K562 (cell line): ENCODE data around the gene GGT1. TPM values are rescaled to one million over a fixed set of nuclear protein-coding genes. Genes with fewer than 3 reads are reported as not detected.
"Not testable (repeated sequence)": the region's sequence is repeated elsewhere in the genome, so short reads cannot be mapped to it uniquely, and the experiment has no call there.

Source experiments
- ATAC-seq: fragments of 200-7000 bp; cut with Tn5 transposase; 3 replicates; pipeline ENCODE4 v1.9.1; 2020; ENCODE audit warnings: moderate library complexity
- BruUV-seq: library from RNA; stranded (reverse); fragments of 400-500 nt; replicated peaks from 2 replicates; lab custom pipeline; 2021; lab: Mats Ljungman, UMichigan
- CTCF ChIA-PET: fragments of 300-600 bp; formaldehyde crosslinking; extraction: SDS; loops from one replicate; lab custom pipeline; 2021; ENCODE audit warnings: low intra/inter-chr PET ratio; lab: Yijun Ruan, JAX
- POLR2A ChIA-PET: fragments of 300-600, 350-650 bp; sonication (Branson Sonifier 250); formaldehyde crosslinking; extraction: SDS; loops from one replicate; lab custom pipeline; 2021; ENCODE audit warnings: antibody characterized with exemption, inconsistent platforms; lab: Yijun Ruan, JAX
- DNase-seq, 4 experiments: peaks; one replicate each; pipeline versions ENCODE4 v3.0.0 to v3.0.0-alpha.2; 2011 to 2018; ENCODE audit warnings: low spot score in 3 of 4, mixed read lengths in 3 of 4; ENCODE audit errors: extremely low read depth in 1 of 4
- FAIRE-seq: peaks from 2 replicates; lab custom pipeline; 2011; peaks lifted over from hg19 to GRCh38; lab: Jason Lieb, UNC
- H2AFZ ChIP-seq: 2 replicates; pipeline ENCODE4 v1.6.0; 2011; ENCODE audit warnings: low read depth, low read length, control low read depth, inconsistent platforms
- H3K27ac ChIP-seq: fragments of 200-600 bp; 3 replicates; pipeline ENCODE4 v1.8.0; 2011; ENCODE audit warnings: low read depth, mild to moderate bottlenecking, control low read depth, inconsistent platforms, low read length, moderate library complexity, mixed read lengths; ENCODE audit errors: extremely low read depth
- H3K27me3 ChIP-seq, 2 experiments: fragments of 300-600 bp in 1 of 2; 2 replicates in 1 of 2; 3 replicates in 1 of 2; pipeline versions ENCODE4 v1.6.0 to v1.8.0; 2011; ENCODE audit warnings: inconsistent platforms in 2 of 2, low read length in 2 of 2, mild to moderate bottlenecking in 1 of 2, mixed read lengths in 1 of 2, moderate library complexity in 1 of 2; ENCODE audit not compliant: control insufficient read depth in 2 of 2, insufficient read depth in 2 of 2
- H3K36me3 ChIP-seq: fragments of 300-600 bp; 3 replicates; pipeline ENCODE4 v1.8.0; 2011; ENCODE audit warnings: mild to moderate bottlenecking, low read length, inconsistent platforms; ENCODE audit not compliant: control insufficient read depth, insufficient read depth
- H3K4me1 ChIP-seq, 2 experiments: fragments of 200-600 bp in 1 of 2; replicated peaks in 1 of 2; 2 replicates in 1 of 2; 3 replicates in 1 of 2; pipeline versions ENCODE4 v1.5.1 to v1.8.0; 2011; ENCODE audit warnings: inconsistent platforms in 2 of 2, low read length in 2 of 2, mild to moderate bottlenecking in 1 of 2, mixed read lengths in 1 of 2, moderate library complexity in 1 of 2; ENCODE audit not compliant: control insufficient read depth in 2 of 2, insufficient read depth in 2 of 2
- H3K4me2 ChIP-seq: 2 replicates; pipeline ENCODE4 v1.6.1; 2011; ENCODE audit warnings: low read length, control low read depth, inconsistent platforms, mixed read lengths; ENCODE audit not compliant: insufficient read depth
- H3K4me3 ChIP-seq: fragments of 200-600 bp; sonication (generic), shearing (Covaris generic); 2 replicates; pipeline ENCODE4 v1.5.1; 2016; ENCODE audit warnings: control low read depth, inconsistent platforms
- H3K79me2 ChIP-seq: fragments of 200-600 bp; 3 replicates; pipeline ENCODE4 v1.8.0; 2011; ENCODE audit warnings: low read length, inconsistent platforms; ENCODE audit not compliant: control insufficient read depth, insufficient read depth
- H3K9ac ChIP-seq, 2 experiments: 2 replicates each; pipeline versions ENCODE4 v1.6.0 to v1.6.1; 2011; ENCODE audit warnings: low read depth in 2 of 2, low read length in 2 of 2, control low read depth in 1 of 2, inconsistent platforms in 1 of 2, mild to moderate bottlenecking in 1 of 2, mixed read lengths in 1 of 2; ENCODE audit not compliant: insufficient read depth in 1 of 2
- H3K9me1 ChIP-seq: one replicate; pipeline ENCODE4 v1.6.0; 2011; ENCODE audit warnings: inconsistent platforms, mild to moderate bottlenecking, low read length, moderate library complexity; ENCODE audit not compliant: control insufficient read depth, insufficient read depth
- H3K9me3 ChIP-seq: replicated peaks from 2 replicates; pipeline ENCODE4 v1.5.1; 2011; ENCODE audit warnings: low read depth, low read length, inconsistent platforms; ENCODE audit not compliant: control insufficient read depth, insufficient read depth
- H4K20me1 ChIP-seq: replicated peaks from 2 replicates; pipeline ENCODE4 v1.6.1; 2011; ENCODE audit warnings: low read length, inconsistent platforms, mixed read lengths; ENCODE audit not compliant: control insufficient read depth, insufficient read depth
- FOXK2 ChIP-seq, 2 experiments: fragments of 450-650 bp; IDR thresholded peaks in 1 of 2; conservative IDR thresholded peaks in 1 of 2; 2 replicates each; pipeline ENCODE4 v1.6.1; 2016; ENCODE audit warnings: low read depth in 2 of 2, mild to moderate bottlenecking in 1 of 2
- GATAD2A ChIP-seq: fragments of 450-650 bp; IDR thresholded peaks from 2 replicates; pipeline ENCODE4 v1.6.1; 2017
- KDM4B ChIP-seq, 2 experiments: fragments of 450-650 bp in 1 of 2; sonication (generic) in 1 of 2; IDR thresholded peaks; 2 replicates each; pipeline ENCODE4 v1.6.1; 2016 to 2017; ENCODE audit warnings: borderline replicate concordance in 2 of 2, antibody characterized with exemption in 1 of 2, low read depth in 1 of 2, mild to moderate bottlenecking in 1 of 2
- MYNN ChIP-seq, 2 experiments: sonication (generic); formaldehyde crosslinking in 1 of 2; IDR thresholded peaks; 2 replicates each; pipeline versions ENCODE4 v1.5.0 to v1.6.1; 2016 to 2020; ENCODE audit warnings: antibody characterized with exemption in 1 of 2, missing genetic modification reagents in 1 of 2
- NCOR1 ChIP-seq: fragments of 450-650 bp; IDR thresholded peaks from 2 replicates; pipeline ENCODE4 v1.6.1; 2016; ENCODE audit warnings: mild to moderate bottlenecking, moderate library complexity
- NFIC ChIP-seq: fragments of 450-650 bp; IDR thresholded peaks from 2 replicates; pipeline ENCODE4 v1.6.1; 2017; ENCODE audit warnings: mild to moderate bottlenecking, inconsistent platforms
- NR2C1 ChIP-seq, 2 experiments: fragments of 450-650 bp; IDR thresholded peaks; 2 replicates each; pipeline ENCODE4 v1.6.1; 2017; ENCODE audit warnings: mild to moderate bottlenecking in 2 of 2, antibody characterized with exemption in 1 of 2, inconsistent platforms in 1 of 2, missing compliant biosample characterization in 1 of 2, missing genetic modification characterization in 1 of 2
- OTX1 ChIP-seq: fragments of 450-650 bp; formaldehyde crosslinking; IDR thresholded peaks from 2 replicates; pipeline ENCODE4 v1.4.0; 2022; ENCODE audit warnings: mild to moderate bottlenecking
- SMARCA4 ChIP-seq: fragments of 450-650 bp; IDR thresholded peaks from 2 replicates; pipeline ENCODE4 v1.6.1; 2016
- SMARCE1 ChIP-seq: fragments of 450-650 bp; IDR thresholded peaks from 2 replicates; pipeline ENCODE4 v1.7.1; 2016; ENCODE audit warnings: mild to moderate bottlenecking
- TAL1 ChIP-seq: fragments of 450-650 bp; IDR thresholded peaks from 2 replicates; pipeline ENCODE4 v1.6.1; 2016; ENCODE audit warnings: mild to moderate bottlenecking
- ZFX ChIP-seq: sonication (generic); formaldehyde crosslinking; IDR thresholded peaks from 2 replicates; pipeline ENCODE4 v1.8.0; 2022; ENCODE audit warnings: mild to moderate bottlenecking, missing genetic modification reagents, moderate library complexity
- WGBS: fragments of 100-300 bp; shearing (Covaris generic); methylation state at CpG from one replicate; pipeline ENCODE4 v1.1.6; 2016; ENCODE audit warnings: low coverage, mixed read lengths; ENCODE audit not compliant: insufficient coverage; ENCODE audit errors: missing lambda C conversion rate; 5-methylcytosine and 5-hydroxymethylcytosine counted together
- in situ Hi-C: fragments of 300-500 bp; cut with MboI; formaldehyde crosslinking; loops from 4 replicates; pipeline ENCODE4 v1.15.0; 2018; ENCODE audit warnings: inconsistent platforms, mixed read lengths
- intact Hi-C: fragments of 100-400 bp; cut with micrococcal nuclease; formaldehyde crosslinking; loops from 2 replicates; pipeline ENCODE4 v1.14.2; 2022
- polyA plus RNA-seq, 8 experiments: library from polyadenylated mRNA; depleted of rRNA in 4 of 8; stranded (reverse) in 5 of 8; unstranded in 3 of 8; fragments of >200 nt; fragmentation: Nextera tagmentation in 2 of 8; fragmentation: Illumina TruSeq in 1 of 8; extraction: Ambion mirVana in 2 of 8; extraction: Trizol in 1 of 8; gene quantifications; 2 replicates each; pipeline versions ENCODE4 v1.2.1 to v1.2.3, GENCODE V29; 2011 to 2014; ENCODE audit warnings: inconsistent platforms in 1 of 8, missing spikeins in 1 of 8
- total RNA-seq, 7 experiments: library from RNA; depleted of rRNA in 6 of 7; stranded (reverse); fragments of >200 nt in 6 of 7; fragmentation: Illumina TruSeq in 2 of 7; extraction: Trizol in 2 of 7; gene quantifications; 2 replicates each; pipeline versions ENCODE4 v1.2.1 to v1.2.3, GENCODE V29; 2011 to 2021; ENCODE audit warnings: low replicate concordance in 1 of 7
- TF ChIP-seq, protein P1 (sequence below): sonication (generic); formaldehyde crosslinking; IDR thresholded peaks from 2 replicates; pipeline ENCODE4 v1.8.0; 2023; ENCODE audit warnings: mild to moderate bottlenecking, missing genetic modification reagents
- TF ChIP-seq, protein P2 (sequence below): fragments of 450-650 bp; IDR thresholded peaks from 2 replicates; pipeline ENCODE4 v1.6.1; 2016; ENCODE audit warnings: missing biosample characterization, missing genetic modification characterization
- TF ChIP-seq, protein P3 (sequence below): fragments of 450-650 bp; formaldehyde crosslinking; IDR thresholded peaks from 2 replicates; pipeline ENCODE4 v1.4.0; 2022; ENCODE audit warnings: missing genetic modification characterization
- TF ChIP-seq, protein P4 (sequence below): fragments of 450-650 bp; IDR thresholded peaks from 2 replicates; pipeline ENCODE4 v1.6.1; 2017; ENCODE audit warnings: antibody characterized with exemption

Gene GGT1
- total and polyA plus RNA-seq, 9 of the 15 experiments (the other 6 are each of a cell fraction or from before 2014, with no cell fraction given): 0.46 to 11.8 (median 6.9) TPM

DNA sequence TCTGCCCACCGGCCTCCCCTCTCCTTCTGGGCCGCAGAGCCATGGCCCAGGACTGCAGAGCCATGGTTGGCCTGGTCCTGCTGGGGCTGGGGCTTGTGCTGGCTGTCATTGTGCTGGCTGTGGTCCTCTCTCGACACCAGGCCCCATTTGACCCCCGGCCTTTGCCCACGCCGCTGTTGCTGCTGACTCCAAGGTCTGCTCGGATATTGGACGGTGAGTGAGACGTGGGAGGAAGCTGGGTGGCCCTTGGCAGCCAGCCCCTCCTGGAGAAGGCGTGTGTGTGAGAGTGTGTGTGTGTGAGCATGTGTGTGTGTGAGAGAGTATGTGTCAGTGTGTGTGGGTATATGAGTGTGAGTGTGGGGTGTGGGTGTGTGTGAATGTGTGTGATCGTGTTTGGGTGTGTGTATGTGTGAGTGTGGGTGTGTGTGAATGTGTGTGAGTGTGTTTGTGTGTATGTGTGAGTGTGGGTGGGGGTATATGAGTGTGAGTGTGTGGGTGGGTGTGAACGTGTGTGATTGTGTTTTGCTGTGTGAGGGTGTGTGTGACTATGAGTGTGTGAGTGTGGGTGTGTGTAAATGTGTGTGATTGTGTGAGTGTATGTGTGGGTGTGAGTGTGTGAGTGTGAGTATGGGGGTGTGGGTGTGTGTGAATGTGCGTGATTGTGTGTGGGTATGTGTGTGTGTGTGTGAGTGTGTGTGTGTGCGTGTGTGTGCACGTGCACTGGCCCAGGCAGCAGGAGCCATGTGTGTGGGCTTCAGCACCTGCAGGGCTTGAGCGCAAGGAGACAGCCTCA is 30.4 kb downstream of the GGT1 start:
- H3K4me2 ChIP-seq: peak overlapping the region; percentile 74
- in situ Hi-C loops; FAIRE-seq; H3K36me3 ChIP-seq; H4K20me1 ChIP-seq; H3K79me2 ChIP-seq; CTCF ChIA-PET; H3K9me3 ChIP-seq; POLR2A ChIA-PET; ATAC-seq; H3K9me1 ChIP-seq; H3K27me3 ChIP-seq; intact Hi-C loops; TF ChIP-seq MYNN (CRISPR knock-in tag; IDR thresholded peaks at IDR 0.05); NR2C1 (tag; IDR thresholded peaks at IDR 0.05): not testable (repeated sequence)
- peak overlapping the region; percentile 66; the same call in 1 of the 2 replicates for H2AFZ ChIP-seq
- peaks cover 9 to 29% of the 10 kb centered on the region in 2 experiments; a peak in 3 of 5 replicates for H3K4me1 ChIP-seq
- TSS peak; percentile 56 for BruUV-seq
- H3K27ac ChIP-seq: peak overlapping the region; percentile 69; the same call in 1 of the 3 replicates
- 53% methylated on average over 4 of the region's 16 CpGs for WGBS
- H3K9ac ChIP-seq: peak overlapping the region; percentile 34 to 64; a peak in 2 of 4 replicates
- DNase-seq: peak in 1 of 4 experiments; percentile 13
- H3K4me3 ChIP-seq: peak overlapping the region; percentile 6; the same call in 1 of the 2 replicates
- 0 out of 2 replicates have a peak, but pooled peaks have one; percentile 10 for TF ChIP-seq TAL1
- TF ChIP-seq NFIC: peak; percentile 53; the same call in 1 of the 2 replicates
- TF ChIP-seq GATAD2A: peak; percentile 81
- peak in 1 of 2 experiments; percentile 90; a peak in 2 of 4 replicates for TF ChIP-seq KDM4B (IDR thresholded peaks at IDR 0.05; ENCODE audit: borderline replicate concordance in 2 of 2, low read depth in 1 of 2)
- TF ChIP-seq, protein P1, sequence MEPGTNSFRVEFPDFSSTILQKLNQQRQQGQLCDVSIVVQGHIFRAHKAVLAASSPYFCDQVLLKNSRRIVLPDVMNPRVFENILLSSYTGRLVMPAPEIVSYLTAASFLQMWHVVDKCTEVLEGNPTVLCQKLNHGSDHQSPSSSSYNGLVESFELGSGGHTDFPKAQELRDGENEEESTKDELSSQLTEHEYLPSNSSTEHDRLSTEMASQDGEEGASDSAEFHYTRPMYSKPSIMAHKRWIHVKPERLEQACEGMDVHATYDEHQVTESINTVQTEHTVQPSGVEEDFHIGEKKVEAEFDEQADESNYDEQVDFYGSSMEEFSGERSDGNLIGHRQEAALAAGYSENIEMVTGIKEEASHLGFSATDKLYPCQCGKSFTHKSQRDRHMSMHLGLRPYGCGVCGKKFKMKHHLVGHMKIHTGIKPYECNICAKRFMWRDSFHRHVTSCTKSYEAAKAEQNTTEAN (CRISPR knock-in tag): peak; percentile 99
- 0 out of 2 replicates have a peak, but pooled peaks have one; percentile 16 for TF ChIP-seq SMARCA4
- TF ChIP-seq, protein P2, sequence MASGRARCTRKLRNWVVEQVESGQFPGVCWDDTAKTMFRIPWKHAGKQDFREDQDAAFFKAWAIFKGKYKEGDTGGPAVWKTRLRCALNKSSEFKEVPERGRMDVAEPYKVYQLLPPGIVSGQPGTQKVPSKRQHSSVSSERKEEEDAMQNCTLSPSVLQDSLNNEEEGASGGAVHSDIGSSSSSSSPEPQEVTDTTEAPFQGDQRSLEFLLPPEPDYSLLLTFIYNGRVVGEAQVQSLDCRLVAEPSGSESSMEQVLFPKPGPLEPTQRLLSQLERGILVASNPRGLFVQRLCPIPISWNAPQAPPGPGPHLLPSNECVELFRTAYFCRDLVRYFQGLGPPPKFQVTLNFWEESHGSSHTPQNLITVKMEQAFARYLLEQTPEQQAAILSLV (tag): peak; percentile 72; the same call in 1 of the 2 replicates
- TF ChIP-seq ZFX (CRISPR knock-in tag): peak; percentile 35; the same call in 1 of the 2 replicates
- 0 out of 2 replicates have a peak, but pooled peaks have one; percentile 16 for TF ChIP-seq NCOR1
- TF ChIP-seq OTX1 (CRISPR knock-in tag): peak; percentile 82
- TF ChIP-seq, protein P3, sequence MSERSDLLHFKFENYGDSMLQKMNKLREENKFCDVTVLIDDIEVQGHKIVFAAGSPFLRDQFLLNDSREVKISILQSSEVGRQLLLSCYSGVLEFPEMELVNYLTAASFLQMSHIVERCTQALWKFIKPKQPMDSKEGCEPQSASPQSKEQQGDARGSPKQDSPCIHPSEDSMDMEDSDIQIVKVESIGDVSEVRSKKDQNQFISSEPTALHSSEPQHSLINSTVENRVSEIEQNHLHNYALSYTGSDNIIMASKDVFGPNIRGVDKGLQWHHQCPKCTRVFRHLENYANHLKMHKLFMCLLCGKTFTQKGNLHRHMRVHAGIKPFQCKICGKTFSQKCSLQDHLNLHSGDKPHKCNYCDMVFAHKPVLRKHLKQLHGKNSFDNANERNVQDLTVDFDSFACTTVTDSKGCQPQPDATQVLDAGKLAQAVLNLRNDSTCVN (CRISPR knock-in tag): peak; percentile 97
- peak; percentile 94 for TF ChIP-seq MYNN (IDR thresholded peaks at IDR 0.05)
- peak; percentile 51; the same call in 1 of the 2 replicates for TF ChIP-seq SMARCE1
- TF ChIP-seq NR2C1 (IDR thresholded peaks at IDR 0.05): peak; percentile 13; the same call in 1 of the 2 replicates
- TF ChIP-seq, protein P4, sequence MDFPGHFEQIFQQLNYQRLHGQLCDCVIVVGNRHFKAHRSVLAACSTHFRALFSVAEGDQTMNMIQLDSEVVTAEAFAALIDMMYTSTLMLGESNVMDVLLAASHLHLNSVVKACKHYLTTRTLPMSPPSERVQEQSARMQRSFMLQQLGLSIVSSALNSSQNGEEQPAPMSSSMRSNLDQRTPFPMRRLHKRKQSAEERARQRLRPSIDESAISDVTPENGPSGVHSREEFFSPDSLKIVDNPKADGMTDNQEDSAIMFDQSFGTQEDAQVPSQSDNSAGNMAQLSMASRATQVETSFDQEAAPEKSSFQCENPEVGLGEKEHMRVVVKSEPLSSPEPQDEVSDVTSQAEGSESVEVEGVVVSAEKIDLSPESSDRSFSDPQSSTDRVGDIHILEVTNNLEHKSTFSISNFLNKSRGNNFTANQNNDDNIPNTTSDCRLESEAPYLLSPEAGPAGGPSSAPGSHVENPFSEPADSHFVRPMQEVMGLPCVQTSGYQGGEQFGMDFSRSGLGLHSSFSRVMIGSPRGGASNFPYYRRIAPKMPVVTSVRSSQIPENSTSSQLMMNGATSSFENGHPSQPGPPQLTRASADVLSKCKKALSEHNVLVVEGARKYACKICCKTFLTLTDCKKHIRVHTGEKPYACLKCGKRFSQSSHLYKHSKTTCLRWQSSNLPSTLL: peak; percentile 78
- peak; percentile 15 to 42; a peak in 1 of 4 replicates for TF ChIP-seq FOXK2 (conservative IDR thresholded peaks at IDR 0.05 in 1 of 2, IDR thresholded peaks at IDR 0.05 in 1 of 2; ENCODE audit: low read depth in 2 of 2)
